Uterus (tissue), 2 donors: ENCODE data around the gene HOXD4.

Experiments
- CTCF ChIP-seq, 4 experiments: fragments of 200-600 bp in 2 of 4; fragments of 450-650 bp in 2 of 4; sonication (generic) in 2 of 4; IDR thresholded peaks; one replicate each; pipeline ENCODE4 v1.5.1; 2016 to 2019; ENCODE audit warnings: antibody characterized with exemption in 4 of 4, mild to moderate bottlenecking in 2 of 4, moderate library complexity in 1 of 4
- POLR2A ChIP-seq, 2 donors: fragments of 450-650 bp; IDR thresholded peaks; one replicate each; pipeline ENCODE4 v1.6.1; 2016; ENCODE audit warnings: antibody characterized with exemption in 2 of 2, mild to moderate bottlenecking in 1 of 2, moderate library complexity in 1 of 2

- no peak for TF ChIP-seq CTCF (IDR thresholded peaks at IDR 0.05)
- no peak for TF ChIP-seq POLR2A (IDR thresholded peaks at IDR 0.05)
Measured at GRCh38 chr2:176156301-176156806, 5.0 kb downstream of the HOXD4 start.
